HepG2 (cell line): ENCODE data around the gene VASN. TPM values are rescaled to one million over a fixed set of nuclear protein-coding genes. Genes with fewer than 3 reads are reported as not detected.

Experiments used
- CEBPB ChIP-seq: IDR thresholded peaks from 2 replicates; pipeline ENCODE4 v1.6.1; 2011; ENCODE audit warnings: low read depth, low read length, improper control_type of control experiment, borderline replicate concordance
- DNMT3B ChIP-seq: conservative IDR thresholded peaks from 2 replicates; pipeline ENCODE4 v1.6.1; 2016; ENCODE audit warnings: missing biosample characterization, control low read depth
- HNRNPUL1 ChIP-seq: fragments of 200-400 bp; formaldehyde crosslinking; IDR thresholded peaks from 2 replicates; pipeline ENCODE4 v1.6.1; 2017; ENCODE audit warnings: low read depth, mild to moderate bottlenecking, low read length, moderate library complexity
- ISL2 ChIP-seq: sonication (generic); formaldehyde crosslinking; IDR thresholded peaks from 2 replicates; pipeline ENCODE4 v1.5.0; 2020; ENCODE audit warnings: missing genetic modification reagents
- JDP2 ChIP-seq: sonication (generic); formaldehyde crosslinking; IDR thresholded peaks from 2 replicates; pipeline ENCODE4 v1.8.1; 2022; ENCODE audit warnings: missing genetic modification reagents, borderline replicate concordance
- JUNB ChIP-seq: sonication (generic); formaldehyde crosslinking; IDR thresholded peaks from 2 replicates; pipeline ENCODE4 v1.8.0; 2022; ENCODE audit warnings: missing genetic modification reagents, mild to moderate bottlenecking, borderline replicate concordance
- KLF12 ChIP-seq: sonication (generic); formaldehyde crosslinking; IDR thresholded peaks from 2 replicates; pipeline ENCODE4 v1.4.0; 2020; ENCODE audit warnings: missing genetic modification reagents, borderline replicate concordance
- PAWR ChIP-seq: sonication (generic); formaldehyde crosslinking; IDR thresholded peaks from 2 replicates; pipeline ENCODE4 v1.4.0; 2020; ENCODE audit warnings: missing genetic modification reagents, mild to moderate bottlenecking, borderline replicate concordance
- PAX8 ChIP-seq: sonication (generic); formaldehyde crosslinking; IDR thresholded peaks from 2 replicates; pipeline ENCODE4 v1.8.0; 2022; ENCODE audit warnings: mild to moderate bottlenecking, missing genetic modification reagents, borderline replicate concordance
- POLR2AphosphoS5 ChIP-seq: IDR thresholded peaks from 2 replicates; pipeline ENCODE4 v1.6.1; 2012; ENCODE audit warnings: low read depth, low read length
- PRMT3 ChIP-seq: sonication (generic); formaldehyde crosslinking; IDR thresholded peaks from 2 replicates; pipeline ENCODE4 v1.8.1; 2022; ENCODE audit warnings: low read depth, mild to moderate bottlenecking, moderate library complexity, missing genetic modification reagents, borderline replicate concordance
- PRPF4 ChIP-seq: fragments of 200-400 bp; formaldehyde crosslinking; IDR thresholded peaks from 2 replicates; pipeline ENCODE4 v1.6.1; 2016; ENCODE audit warnings: low read length, low read depth; ENCODE audit not compliant: poor library complexity, severe bottlenecking
- PTBP1 ChIP-seq: fragments of 200-400 bp; formaldehyde crosslinking; IDR thresholded peaks from 2 replicates; pipeline ENCODE4 v1.6.1; 2018; ENCODE audit warnings: low read length, low read depth; ENCODE audit not compliant: poor library complexity, severe bottlenecking
- RBM22 ChIP-seq: fragments of 200-400 bp; formaldehyde crosslinking; optimal IDR thresholded peaks from 2 replicates; pipeline ENCODE3; 2017; ENCODE audit warnings: mild to moderate bottlenecking, low read length, moderate library complexity
- TBX2 ChIP-seq: sonication (generic); formaldehyde crosslinking; IDR thresholded peaks from 2 replicates; pipeline ENCODE4 v1.5.0; 2020; ENCODE audit warnings: missing genetic modification reagents, mild to moderate bottlenecking, borderline replicate concordance
- TCF12 ChIP-seq, 2 experiments: fragments of 450-650 bp in 1 of 2; sonication (generic) in 1 of 2; formaldehyde crosslinking in 1 of 2; IDR thresholded peaks; 2 replicates each; pipeline versions ENCODE4 v1.6.1 to v1.8.0; 2017 to 2022; ENCODE audit warnings: antibody characterized with exemption in 1 of 2, mild to moderate bottlenecking in 1 of 2, missing genetic modification reagents in 1 of 2, moderate library complexity in 1 of 2
- TFDP1 ChIP-seq: IDR thresholded peaks from 2 replicates; pipeline ENCODE4 v1.6.1; 2016; ENCODE audit warnings: missing compliant biosample characterization, missing genetic modification reagents, borderline replicate concordance
- ZBTB7A ChIP-seq: sonication (generic); formaldehyde crosslinking; IDR thresholded peaks from 2 replicates; pipeline ENCODE4 v1.8.0; 2022; ENCODE audit warnings: mild to moderate bottlenecking, missing genetic modification reagents
- ZFP90 ChIP-seq: sonication (generic); formaldehyde crosslinking; IDR thresholded peaks from 2 replicates; pipeline ENCODE4 v1.8.0; 2022; ENCODE audit warnings: missing genetic modification reagents, mild to moderate bottlenecking, inconsistent platforms, borderline replicate concordance
- ZNF121 ChIP-seq: sonication (generic); formaldehyde crosslinking; IDR thresholded peaks from 2 replicates; pipeline ENCODE4 v1.5.0; 2020; ENCODE audit warnings: mild to moderate bottlenecking, missing genetic modification reagents
- ZNF343 ChIP-seq: sonication (generic); formaldehyde crosslinking; IDR thresholded peaks from 2 replicates; pipeline ENCODE4 v1.4.0; 2020; ENCODE audit warnings: mild to moderate bottlenecking, missing genetic modification reagents
- ZNF562 ChIP-seq: sonication (generic); formaldehyde crosslinking; IDR thresholded peaks from 2 replicates; pipeline ENCODE4 v1.8.0; 2022; ENCODE audit warnings: missing genetic modification reagents, borderline replicate concordance
- ZNF644 ChIP-seq: IDR thresholded peaks from 2 replicates; pipeline ENCODE4 v1.6.1; 2016; ENCODE audit warnings: low read depth
- ZNF788 ChIP-seq: sonication (generic); formaldehyde crosslinking; IDR thresholded peaks from 2 replicates; pipeline ENCODE4 v1.5.0; 2020; ENCODE audit warnings: mild to moderate bottlenecking, missing genetic modification reagents, borderline replicate concordance
- ZSCAN30 ChIP-seq: sonication (generic); formaldehyde crosslinking; IDR thresholded peaks from 2 replicates; pipeline ENCODE4 v1.5.0; 2020; ENCODE audit warnings: mild to moderate bottlenecking, missing genetic modification reagents
- polyA plus RNA-seq, 8 experiments: library from polyadenylated mRNA; depleted of rRNA in 3 of 8; stranded (reverse) in 7 of 8; unstranded in 1 of 8; fragments of >200 nt; fragmentation: Illumina TruSeq in 4 of 8; extraction: Trizol in 4 of 8; gene quantifications; 2 replicates each; pipeline versions ENCODE4 v1.2.1 to v1.2.3, GENCODE V29; 2011 to 2016; ENCODE audit warnings: low read depth in 4 of 8, missing spikeins in 1 of 8, mixed read lengths in 1 of 8; ENCODE audit not compliant: insufficient read depth in 1 of 8
- total RNA-seq, 5 experiments: library from RNA; depleted of rRNA; stranded (reverse); fragments of >200 nt; fragmentation: Illumina TruSeq; extraction: Trizol; gene quantifications; 2 replicates each; pipeline ENCODE4 v1.2.3, GENCODE V29; 2016; ENCODE audit warnings: low read depth in 1 of 5
- TF ChIP-seq, protein P1 (sequence below): sonication (generic); formaldehyde crosslinking; IDR thresholded peaks from 2 replicates; pipeline ENCODE4 v1.5.1; 2020; ENCODE audit warnings: missing genetic modification reagents, mild to moderate bottlenecking, borderline replicate concordance
- TF ChIP-seq, protein P2 (sequence below): sonication (generic); formaldehyde crosslinking; conservative IDR thresholded peaks from 2 replicates; pipeline ENCODE4 v1.8.0; 2022; ENCODE audit warnings: mild to moderate bottlenecking, moderate library complexity, missing genetic modification reagents

VASN gene
- total and polyA plus RNA-seq, 2 of the 13 experiments (the other 11 are each of a cell fraction or from before 2014, with no cell fraction given), result 8.4 to 18.2 TPM

- no peak for TF ChIP-seq ZNF343
- TF ChIP-seq, protein P1, sequence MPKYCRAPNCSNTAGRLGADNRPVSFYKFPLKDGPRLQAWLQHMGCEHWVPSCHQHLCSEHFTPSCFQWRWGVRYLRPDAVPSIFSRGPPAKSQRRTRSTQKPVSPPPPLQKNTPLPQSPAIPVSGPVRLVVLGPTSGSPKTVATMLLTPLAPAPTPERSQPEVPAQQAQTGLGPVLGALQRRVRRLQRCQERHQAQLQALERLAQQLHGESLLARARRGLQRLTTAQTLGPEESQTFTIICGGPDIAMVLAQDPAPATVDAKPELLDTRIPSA, result no peak
- no peak for TF ChIP-seq ZNF562 (CRISPR knock-in tag)
- TF ChIP-seq JDP2 (CRISPR knock-in tag), result no peak
- TF ChIP-seq HNRNPUL1, result no peak
- TF ChIP-seq DNMT3B (CRISPR knock-in tag), result no peak
- no peak for TF ChIP-seq RBM22
- TF ChIP-seq TCF12 (IDR thresholded peaks at IDR 0.05), result no peak
- peak; percentile 80; the same call in 1 of the 2 replicates for TF ChIP-seq TCF12 (CRISPR knock-in tag; IDR thresholded peaks at IDR 0.05)
- TF ChIP-seq KLF12 (CRISPR knock-in tag), result peak; percentile 81
- peak; percentile 50; the same call in 1 of the 2 replicates for TF ChIP-seq ZBTB7A (CRISPR knock-in tag)
- TF ChIP-seq ZFP90, result no peak; the same call in 1 of the 2 replicates
- TF ChIP-seq ZNF788 (CRISPR knock-in tag), result peak; percentile 34; the same call in 1 of the 2 replicates
- TF ChIP-seq, protein P2, sequence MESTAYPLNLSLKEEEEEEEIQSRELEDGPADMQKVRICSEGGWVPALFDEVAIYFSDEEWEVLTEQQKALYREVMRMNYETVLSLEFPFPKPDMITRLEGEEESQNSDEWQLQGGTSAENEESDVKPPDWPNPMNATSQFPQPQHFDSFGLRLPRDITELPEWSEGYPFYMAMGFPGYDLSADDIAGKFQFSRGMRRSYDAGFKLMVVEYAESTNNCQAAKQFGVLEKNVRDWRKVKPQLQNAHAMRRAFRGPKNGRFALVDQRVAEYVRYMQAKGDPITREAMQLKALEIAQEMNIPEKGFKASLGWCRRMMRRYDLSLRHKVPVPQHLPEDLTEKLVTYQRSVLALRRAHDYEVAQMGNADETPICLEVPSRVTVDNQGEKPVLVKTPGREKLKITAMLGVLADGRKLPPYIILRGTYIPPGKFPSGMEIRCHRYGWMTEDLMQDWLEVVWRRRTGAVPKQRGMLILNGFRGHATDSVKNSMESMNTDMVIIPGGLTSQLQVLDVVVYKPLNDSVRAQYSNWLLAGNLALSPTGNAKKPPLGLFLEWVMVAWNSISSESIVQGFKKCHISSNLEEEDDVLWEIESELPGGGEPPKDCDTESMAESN (CRISPR knock-in tag), result peak; percentile 55; the same call in 1 of the 2 replicates
- no peak for TF ChIP-seq TFDP1 (CRISPR knock-in tag)
- TF ChIP-seq PAX8 (CRISPR knock-in tag), result 0 out of 2 replicates have a peak, but pooled peaks have one; percentile 34
- no peak for TF ChIP-seq ZSCAN30 (CRISPR knock-in tag)
- peak; percentile 94 for TF ChIP-seq POLR2AphosphoS5
- no peak for TF ChIP-seq PTBP1
- peak; percentile 77 for TF ChIP-seq ISL2 (CRISPR knock-in tag)
- TF ChIP-seq CEBPB, result no peak
- no peak for TF ChIP-seq ZNF644
- no peak for TF ChIP-seq JUNB
- TF ChIP-seq PRPF4, result no peak
- no peak; the same call in 1 of the 2 replicates for TF ChIP-seq ZNF121 (CRISPR knock-in tag)
- 0 out of 2 replicates have a peak, but pooled peaks have one; percentile 46 for TF ChIP-seq PAWR
- no peak for TF ChIP-seq PRMT3 (CRISPR knock-in tag)
- 0 out of 2 replicates have a peak, but pooled peaks have one; percentile 6 for TF ChIP-seq TBX2 (CRISPR knock-in tag)
These were observed at the start of gene VASN (continued) for GRCh38 chr16:4371357-4372000.
